Uterus (tissue), 4 donors: ENCODE results near the gene C12orf75. TPM values are rescaled to one million over a fixed set of nuclear protein-coding genes. Genes with fewer than 3 reads are reported as not detected.

ENCODE experiments used
- DNase-seq, 2 donors: peaks; one replicate each; pipeline ENCODE4 v3.0.0-alpha.2; 2019 to 2020
- H3K27ac ChIP-seq, 2 donors: fragments of 200-600 bp; sonication (generic); 1 replicate in 1 of 2; 2 replicates in 1 of 2; pipeline ENCODE4 v1.5.1; 2016 to 2018
- H3K27me3 ChIP-seq, 2 donors: fragments of 200-600 bp; sonication (generic); one replicate each; pipeline ENCODE4 v1.5.1; 2018 to 2019; ENCODE audit warnings: control low read depth in 1 of 2
- H3K36me3 ChIP-seq, 2 donors: fragments of 200-600 bp; sonication (generic); one replicate each; pipeline ENCODE4 v1.5.1; 2019; ENCODE audit warnings: control low read depth in 1 of 2
- H3K4me1 ChIP-seq, 2 donors: fragments of 200-600 bp; sonication (generic); one replicate each; pipeline ENCODE4 v1.5.1; 2018 to 2019; ENCODE audit warnings: control low read depth in 1 of 2
- H3K4me3 ChIP-seq, 2 donors: fragments of 200-600 bp; sonication (generic); 1 replicate in 1 of 2; 2 replicates in 1 of 2; pipeline ENCODE4 v1.5.1; 2018 to 2019; ENCODE audit warnings: mild to moderate bottlenecking in 1 of 2
- H3K9me3 ChIP-seq, 2 donors: fragments of 200-600 bp; sonication (generic); one replicate each; pipeline ENCODE4 v1.5.1; 2019; ENCODE audit warnings: control low read depth in 1 of 2
- CTCF ChIP-seq, 4 experiments: fragments of 200-600 bp in 2 of 4; fragments of 450-650 bp in 2 of 4; sonication (generic) in 2 of 4; IDR thresholded peaks; one replicate each; pipeline ENCODE4 v1.5.1; 2016 to 2019; ENCODE audit warnings: antibody characterized with exemption in 4 of 4, mild to moderate bottlenecking in 2 of 4, moderate library complexity in 1 of 4
- POLR2A ChIP-seq, 2 donors: fragments of 450-650 bp; IDR thresholded peaks; one replicate each; pipeline ENCODE4 v1.6.1; 2016; ENCODE audit warnings: antibody characterized with exemption in 2 of 2, mild to moderate bottlenecking in 1 of 2, moderate library complexity in 1 of 2
- intact Hi-C: fragments of 100-400 bp; cut with DNase I; formaldehyde crosslinking; loops from one replicate; pipeline ENCODE4 v1.15.1; 2023; ENCODE audit warnings: low total_unique reads
- total RNA-seq, 4 donors: library from RNA; depleted of rRNA in 3 of 4; stranded (reverse); fragments of >200 nt in 3 of 4; gene quantifications; one replicate each; pipeline versions ENCODE4 v1.1.0 to v1.2.4, GENCODE V29; 2014 to 2023
- donor health status: DM: yes; HTN: yes; CAD: no.

Gene C12orf75
- total RNA-seq, 4 donors from 2014 or later: 19.6 to 57.1 (median 30.1) TPM

DNA sequence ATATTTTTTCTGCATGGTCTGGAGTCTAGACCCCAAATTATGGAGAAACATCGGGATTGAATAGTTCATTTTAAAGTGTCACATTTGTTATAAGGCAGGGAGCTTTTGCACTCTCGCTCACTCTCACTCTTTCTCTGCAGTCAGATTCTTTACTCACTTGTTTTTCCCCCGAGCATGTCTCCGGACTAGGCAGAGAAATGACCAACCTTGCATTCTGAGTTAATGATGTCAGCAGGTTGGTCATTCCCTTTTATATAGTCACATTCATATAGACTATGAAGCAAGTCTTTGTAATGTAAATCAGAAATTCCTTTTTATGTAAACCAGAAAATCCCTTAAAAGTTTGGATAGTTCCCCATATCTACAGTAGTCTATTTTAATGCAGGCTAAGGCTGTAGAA lies 4.1 kb downstream of the C12orf75 start:
- H3K9me3 ChIP-seq: no peaks in the 10 kb centered on the region
- intact Hi-C loops: no loop called here
- no peak for DNase-seq
- no peaks in the 10 kb centered on the region for H3K27me3 ChIP-seq
- H3K36me3 ChIP-seq: no peaks in the 10 kb centered on the region
- TF ChIP-seq POLR2A (IDR thresholded peaks at IDR 0.05) (no peak), CTCF (IDR thresholded peaks at IDR 0.05) (no peak)
- no peak overlapping the region for H3K27ac ChIP-seq
- H3K4me3 ChIP-seq: no peak overlapping the region
- H3K4me1 ChIP-seq: no peaks in the 10 kb centered on the region

DNA sequence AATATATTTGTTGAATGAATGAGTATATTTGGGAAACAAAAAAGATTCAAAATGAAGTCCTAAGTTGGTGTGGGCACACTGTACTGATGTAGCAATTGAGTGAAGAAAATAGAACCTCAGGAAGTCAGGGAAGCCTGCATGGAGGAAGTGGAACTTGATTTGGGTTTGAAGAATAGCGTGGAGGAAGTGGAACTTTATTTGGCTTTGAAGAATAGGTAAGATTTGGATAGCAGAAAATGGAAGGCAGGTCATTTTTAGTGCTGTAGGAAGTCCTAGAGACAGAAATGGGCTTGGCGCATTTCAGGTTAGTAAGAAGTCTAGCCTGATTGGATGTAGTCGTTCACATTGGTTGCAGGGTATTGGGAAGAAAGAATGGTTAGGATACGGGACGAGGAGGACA lies 5.4 kb downstream of the C12orf75 start:
- no peak for DNase-seq
- H3K4me1 ChIP-seq: no peaks in the 10 kb centered on the region

GRCh38 chr12:105336411-105336810 lies 5.9 kb downstream of the C12orf75 start:
- no peaks in the 10 kb centered on the region for H3K4me1 ChIP-seq
- peaks cover 0 to 3% of the 10 kb centered on the region in 2 donors for H3K9me3 ChIP-seq
- no peak overlapping the region for H3K27ac ChIP-seq
- no peak for DNase-seq
- H3K4me3 ChIP-seq: no peak overlapping the region
- TF ChIP-seq CTCF (IDR thresholded peaks at IDR 0.05) (no peak), POLR2A (IDR thresholded peaks at IDR 0.05) (no peak)
- intact Hi-C loops: no loop called here
- no peaks in the 10 kb centered on the region for H3K27me3 ChIP-seq
- H3K36me3 ChIP-seq: no peaks in the 10 kb centered on the region

More for the DNA sequence above, 5.4 kb downstream of the C12orf75 start:
- H3K27ac ChIP-seq: no peak overlapping the region
- no peaks in the 10 kb centered on the region for H3K9me3 ChIP-seq
- intact Hi-C loops: no loop called here
- TF ChIP-seq POLR2A (IDR thresholded peaks at IDR 0.05) (no peak), CTCF (IDR thresholded peaks at IDR 0.05) (no peak)
- H3K27me3 ChIP-seq: no peaks in the 10 kb centered on the region
- no peak overlapping the region for H3K4me3 ChIP-seq
- H3K36me3 ChIP-seq: no peaks in the 10 kb centered on the region

DNA sequence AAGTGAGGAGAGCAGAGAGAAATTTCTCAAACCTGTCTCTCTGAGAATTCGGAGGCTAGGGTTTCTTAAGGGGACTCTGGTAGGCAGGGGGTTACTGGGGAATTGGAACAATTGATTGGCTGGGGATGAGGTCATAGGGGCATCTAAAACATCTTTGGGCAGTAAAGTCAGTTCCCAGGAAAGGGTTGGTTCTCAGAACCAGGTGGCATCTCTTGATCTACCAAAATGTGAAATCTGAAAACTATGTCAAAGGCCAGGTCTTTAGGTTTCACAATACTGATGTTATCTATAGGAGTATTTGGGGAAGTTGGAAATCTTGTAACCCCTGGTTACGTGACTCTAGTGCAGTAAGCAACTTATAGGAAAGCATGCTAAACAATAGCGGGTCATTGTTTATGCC lies 6.9 kb downstream of the C12orf75 start:
- Histone ChIP-seq H3K4me3 (no peak overlapping the region), H3K27ac (no peak overlapping the region), H3K9me3 (peaks cover 0 to 3% of the 10 kb centered on the region in 2 donors), H3K27me3 (no peaks in the 10 kb centered on the region), H3K36me3 (no peaks in the 10 kb centered on the region), H3K4me1 (no peaks in the 10 kb centered on the region)
- DNase-seq: no peak
- intact Hi-C loops: no loop called here
- TF ChIP-seq CTCF (IDR thresholded peaks at IDR 0.05) (no peak), POLR2A (IDR thresholded peaks at IDR 0.05) (no peak)

DNA sequence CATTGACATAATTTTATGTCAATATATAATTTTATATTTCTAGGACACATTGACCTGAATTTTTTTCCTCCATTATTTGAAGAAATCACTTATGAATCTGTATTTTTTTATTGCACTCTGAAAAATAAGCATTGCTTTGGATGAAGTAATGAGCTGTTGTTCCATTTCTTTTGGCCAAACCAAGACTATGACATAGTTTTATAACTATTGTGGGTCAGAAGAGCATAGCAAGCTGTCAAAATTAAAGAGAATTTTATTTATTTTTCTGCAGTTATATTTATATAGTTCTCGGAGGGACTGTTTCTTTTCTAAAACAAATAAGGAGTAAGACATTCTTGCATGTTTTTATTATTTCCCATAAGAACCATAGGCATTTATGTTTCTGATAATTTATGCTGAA lies 8.5 kb downstream of the C12orf75 start:
- Histone ChIP-seq H3K4me1 (no peaks in the 10 kb centered on the region), H3K27ac (peak overlapping the region; percentile 7 to 48), H3K27me3 (no peaks in the 10 kb centered on the region), H3K4me3 (no peak overlapping the region), H3K9me3 (peaks cover 0 to 3% of the 10 kb centered on the region in 2 donors), H3K36me3 (no peaks in the 10 kb centered on the region)
- intact Hi-C loops: no loop called here
- DNase-seq: no peak
- TF ChIP-seq CTCF (IDR thresholded peaks at IDR 0.05) (no peak), POLR2A (IDR thresholded peaks at IDR 0.05) (no peak)
